ENCODE data around the gene CROCC2.

CROCC2 gene

GRCh38 chr2:240875228-240876034, 30.7 kb upstream of the CROCC2 start:
- DNase-seq (ENCODE audit: low spot score) = no peak

- no peak for DNase-seq (ENCODE audit: low spot score)
Measured at GRCh38 chr2:240876035-240876474, 30.1 kb upstream of the CROCC2 start.

- no peak for DNase-seq (ENCODE audit: low spot score)
Measured at GRCh38 chr2:240876475-240877251, 29.5 kb upstream of the CROCC2 start.

- no peak for DNase-seq (ENCODE audit: low spot score)
Measured at GRCh38 chr2:240877460-240878340, 28.4 kb upstream of the CROCC2 start.

GRCh38 chr2:240878341-240878936, 27.7 kb upstream of the CROCC2 start:
- DNase-seq (ENCODE audit: low spot score) = no peak

- no peak for DNase-seq (ENCODE audit: low spot score)
Measured at GRCh38 chr2:240879105-240879504, 27.0 kb upstream of the CROCC2 start.

- DNase-seq (ENCODE audit: low spot score) = no peak
Measured at GRCh38 chr2:240881913-240882312, 24.2 kb upstream of the CROCC2 start.

GRCh38 chr2:240884221-240884620, 21.9 kb upstream of the CROCC2 start:
- DNase-seq (ENCODE audit: low spot score) = no peak

- no peak for DNase-seq (ENCODE audit: low spot score)
Measured at GRCh38 chr2:240884745-240885144, 21.4 kb upstream of the CROCC2 start.

- no peak for DNase-seq (ENCODE audit: low spot score)
Measured at GRCh38 chr2:240885566-240885965, 20.6 kb upstream of the CROCC2 start.

- DNase-seq (ENCODE audit: low spot score) = no peak
Measured at GRCh38 chr2:240886023-240886565, 20.0 kb upstream of the CROCC2 start.

- no peak for DNase-seq (ENCODE audit: low spot score)
Measured at GRCh38 chr2:240886678-240887609, 19.2 kb upstream of the CROCC2 start.

- DNase-seq (ENCODE audit: low spot score) = no peak
Measured at GRCh38 chr2:240887631-240888030, 18.5 kb upstream of the CROCC2 start.

- no peak for DNase-seq (ENCODE audit: low spot score)
Measured at GRCh38 chr2:240888130-240888889, 17.8 kb upstream of the CROCC2 start.

- no peak for DNase-seq (ENCODE audit: low spot score)
Measured at GRCh38 chr2:240888890-240889573, 17.1 kb upstream of the CROCC2 start.

- no peak for DNase-seq (ENCODE audit: low spot score)
Measured at GRCh38 chr2:240889601-240890560, 16.3 kb upstream of the CROCC2 start.

GRCh38 chr2:240890691-240891090, 15.4 kb upstream of the CROCC2 start:
- DNase-seq (ENCODE audit: low spot score) = no peak

Data from SK-N-DZ (cell line).